Activated T-helper 17 cell treated with anti-CD3 and anti-CD28 coated beads, Interleukin-2, amount 50 U/mL, for 72 hours (primary cell): Measurements from ENCODE around the gene CD83. TPM values are rescaled to one million over a fixed set of nuclear protein-coding genes. Genes with fewer than 3 reads are reported as not detected.

Experiments
- ATAC-seq: fragments of 150-1000 bp; cut with Tn5 transposase; replicated peaks from 2 replicates; pipeline ENCODE4 v1.10.0; 2021; ENCODE audit warnings: mild to moderate bottlenecking, moderate library complexity
- H3K27ac Mint-ChIP-seq: one replicate; pipeline ENCODE4 v1.8.0; 2022; ENCODE audit warnings: mixed read lengths
- H3K27me3 Mint-ChIP-seq: one replicate; pipeline ENCODE4 v1.8.0; 2022; ENCODE audit warnings: mixed read lengths
- H3K36me3 Mint-ChIP-seq: one replicate; pipeline ENCODE4 v1.8.0; 2022; ENCODE audit warnings: low read depth, mild to moderate bottlenecking, mixed read lengths
- H3K4me1 Mint-ChIP-seq: one replicate; pipeline ENCODE4 v1.8.0; 2022; ENCODE audit warnings: mixed read lengths
- H3K4me3 Mint-ChIP-seq: one replicate; pipeline ENCODE4 v1.8.0; 2022; ENCODE audit warnings: mild to moderate bottlenecking, mixed read lengths
- H3K9me3 Mint-ChIP-seq: one replicate; pipeline ENCODE4 v1.8.0; 2022; ENCODE audit warnings: mixed read lengths
- total RNA-seq, 2 donors: library from RNA; stranded (reverse); gene quantifications; one replicate each; pipeline ENCODE4 v1.2.3, GENCODE V29; 2022

Gene CD83
- total RNA-seq, 2 donors from 2014 or later = 12.3 to 14.9 TPM

GRCh38 chr6:14166839-14167238 is 49.3 kb downstream of the CD83 start:
- H3K4me1 Mint-ChIP-seq = no peaks in the 10 kb centered on the region
- peaks cover 10% of the 10 kb centered on the region for H3K27me3 Mint-ChIP-seq
- no peak for ATAC-seq

GRCh38 chr6:14170128-14170527 is 52.6 kb downstream of the CD83 start:
- Mint-ChIP-seq H3K9me3 (peaks cover 16% of the 10 kb centered on the region), H3K27ac (no peak overlapping the region), H3K4me1 (no peaks in the 10 kb centered on the region), H3K36me3 (no peaks in the 10 kb centered on the region), H3K27me3 (peaks cover 10% of the 10 kb centered on the region), H3K4me3 (no peak overlapping the region)
- no peak for ATAC-seq

More at GRCh38 chr6:14166839-14167238, 49.3 kb downstream of the CD83 start:
- H3K9me3 Mint-ChIP-seq = peaks cover 16% of the 10 kb centered on the region
- H3K36me3 Mint-ChIP-seq = no peaks in the 10 kb centered on the region
- H3K4me3 Mint-ChIP-seq = no peak overlapping the region
- H3K27ac Mint-ChIP-seq = no peak overlapping the region

GRCh38 chr6:14172562-14172961 is 55.0 kb downstream of the CD83 start:
- ATAC-seq = no peak
- peaks cover 7% of the 10 kb centered on the region for H3K27me3 Mint-ChIP-seq
- H3K4me3 Mint-ChIP-seq = no peak overlapping the region
- peaks cover 16% of the 10 kb centered on the region for H3K9me3 Mint-ChIP-seq
- H3K4me1 Mint-ChIP-seq = no peaks in the 10 kb centered on the region
- no peak overlapping the region for H3K27ac Mint-ChIP-seq
- no peaks in the 10 kb centered on the region for H3K36me3 Mint-ChIP-seq

- H3K27me3 Mint-ChIP-seq = no peaks in the 10 kb centered on the region
- H3K36me3 Mint-ChIP-seq = no peaks in the 10 kb centered on the region
- ATAC-seq = no peak
Observed at GRCh38 chr6:14174226-14174625, 56.7 kb downstream of the CD83 start.

GRCh38 chr6:14174996-14175395 is 57.4 kb downstream of the CD83 start:
- Mint-ChIP-seq H3K36me3 (no peaks in the 10 kb centered on the region), H3K4me3 (no peak overlapping the region), H3K4me1 (no peaks in the 10 kb centered on the region), H3K27me3 (no peaks in the 10 kb centered on the region), H3K9me3 (peaks cover under 1% of the 10 kb centered on the region), H3K27ac (no peak overlapping the region)
- no peak for ATAC-seq

More at GRCh38 chr6:14174226-14174625, 56.7 kb downstream of the CD83 start:
- Mint-ChIP-seq H3K9me3 (peaks cover 8% of the 10 kb centered on the region), H3K4me3 (no peak overlapping the region), H3K27ac (no peak overlapping the region), H3K4me1 (no peaks in the 10 kb centered on the region)

GRCh38 chr6:14176429-14176828 is 58.9 kb downstream of the CD83 start:
- Mint-ChIP-seq H3K27me3 (no peaks in the 10 kb centered on the region), H3K27ac (no peak overlapping the region), H3K36me3 (no peaks in the 10 kb centered on the region), H3K9me3 (no peaks in the 10 kb centered on the region), H3K4me3 (no peak overlapping the region), H3K4me1 (no peaks in the 10 kb centered on the region)
- no peak for ATAC-seq

GRCh38 chr6:14177413-14178082 is 60.0 kb downstream of the CD83 start:
- ATAC-seq = no peak
- no peaks in the 10 kb centered on the region for H3K4me1 Mint-ChIP-seq

GRCh38 chr6:14178083-14178445 is 60.5 kb downstream of the CD83 start:
- H3K27ac Mint-ChIP-seq = no peak overlapping the region
- H3K36me3 Mint-ChIP-seq = no peaks in the 10 kb centered on the region
- H3K4me3 Mint-ChIP-seq = no peak overlapping the region
- no peaks in the 10 kb centered on the region for H3K9me3 Mint-ChIP-seq
- no peaks in the 10 kb centered on the region for H3K27me3 Mint-ChIP-seq
- H3K4me1 Mint-ChIP-seq = no peaks in the 10 kb centered on the region
- ATAC-seq = no peak

More at GRCh38 chr6:14177413-14178082, 60.0 kb downstream of the CD83 start:
- Mint-ChIP-seq H3K27me3 (no peaks in the 10 kb centered on the region), H3K4me3 (no peak overlapping the region), H3K27ac (no peak overlapping the region), H3K9me3 (no peaks in the 10 kb centered on the region), H3K36me3 (no peaks in the 10 kb centered on the region)

- H3K9me3 Mint-ChIP-seq = no peaks in the 10 kb centered on the region
Observed at GRCh38 chr6:14180609-14181008, 63.0 kb downstream of the CD83 start.

GRCh38 chr6:14182916-14183315 is 65.3 kb downstream of the CD83 start:
- Mint-ChIP-seq H3K27ac (no peak overlapping the region), H3K9me3 (no peaks in the 10 kb centered on the region), H3K36me3 (no peaks in the 10 kb centered on the region), H3K4me3 (no peak overlapping the region), H3K27me3 (no peaks in the 10 kb centered on the region), H3K4me1 (no peaks in the 10 kb centered on the region)
- ATAC-seq = no peak

More at GRCh38 chr6:14180609-14181008, 63.0 kb downstream of the CD83 start:
- peak; percentile 91 for ATAC-seq
- no peak overlapping the region for H3K27ac Mint-ChIP-seq
- H3K36me3 Mint-ChIP-seq = no peaks in the 10 kb centered on the region
- no peaks in the 10 kb centered on the region for H3K4me1 Mint-ChIP-seq
- no peaks in the 10 kb centered on the region for H3K27me3 Mint-ChIP-seq
- no peak overlapping the region for H3K4me3 Mint-ChIP-seq

Other genes starting within 250 kb of the CD83 start
- not detected for gene RNF182, start 192.8 kb upstream of the CD83 start, total RNA-seq